CD4-positive, alpha-beta T cell treated with Interleukin-1 beta for 1 hour (primary cell): ENCODE measurements around the gene HDGF.
A peak's percentile ranks its signal among the peaks of the same experiment; 100 is the strongest.
"Not testable (repeated sequence)": the region's sequence is repeated elsewhere in the genome, so short reads cannot be mapped to it uniquely, and the experiment has no call there.

ENCODE experiments used
- DNase-seq, 2 donors: peaks; one replicate each; pipeline ENCODE4 v3.0.0-alpha.2; 2020 to 2022

HDGF gene

DNA sequence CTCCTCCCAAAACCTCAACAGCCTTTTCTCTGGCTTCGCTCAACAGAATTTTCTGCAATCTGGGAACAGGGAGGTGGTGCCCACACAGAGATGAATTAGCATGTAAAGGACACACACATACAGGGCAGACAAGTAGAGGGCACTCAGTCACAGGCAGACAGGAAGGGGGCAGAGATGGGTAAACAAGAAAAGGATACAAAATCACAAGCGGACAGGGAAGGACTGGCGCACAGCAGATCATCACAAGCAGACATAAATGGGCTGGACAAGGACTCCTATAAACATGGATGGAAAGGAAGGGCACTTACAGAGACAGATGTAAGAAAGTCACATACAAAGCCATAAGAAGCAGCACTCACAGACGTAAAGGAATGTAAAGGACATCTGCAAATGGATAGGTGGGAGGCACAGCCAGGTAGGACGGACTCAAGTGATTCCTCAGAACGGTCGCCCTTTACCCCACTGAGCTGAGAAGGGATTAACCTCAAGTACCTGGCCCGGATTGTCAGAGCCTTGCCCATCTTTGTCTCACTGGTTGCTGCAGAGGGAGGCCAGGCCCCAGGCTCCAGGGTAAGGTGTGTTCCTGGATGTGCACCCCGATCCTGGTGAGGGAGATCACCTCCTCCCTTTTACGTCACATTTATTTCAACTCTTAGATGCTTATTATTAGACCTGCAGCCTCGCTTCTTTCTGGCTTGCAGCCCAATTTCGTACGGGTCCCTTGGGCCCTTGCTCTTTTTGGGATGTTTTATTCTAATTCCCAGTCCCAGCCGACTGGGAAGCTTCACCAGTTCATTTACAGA, 15.0 kb upstream of the HDGF start:
- no peak for DNase-seq

DNA sequence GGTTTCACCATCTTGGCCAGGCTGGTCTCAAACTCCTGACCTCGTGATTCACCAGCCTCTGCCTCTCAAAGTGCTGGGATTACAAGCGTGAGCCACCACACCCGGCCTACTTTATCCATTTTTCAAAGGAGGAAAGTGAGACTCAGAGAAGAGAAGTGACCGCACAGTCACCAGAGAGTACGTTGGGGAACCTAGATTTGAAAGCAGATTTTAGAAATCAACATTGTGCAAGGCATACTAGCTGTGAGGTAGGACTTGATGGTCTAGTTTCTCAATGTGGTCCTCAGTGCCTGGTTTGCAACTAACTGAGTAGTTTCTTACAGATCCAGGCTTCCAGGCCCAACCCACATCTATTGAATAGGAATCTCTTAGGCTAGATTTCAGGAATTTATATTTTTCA, 14.2 kb upstream of the HDGF start:
- peak in 1 of 2 donors; percentile 22 for DNase-seq

DNA sequence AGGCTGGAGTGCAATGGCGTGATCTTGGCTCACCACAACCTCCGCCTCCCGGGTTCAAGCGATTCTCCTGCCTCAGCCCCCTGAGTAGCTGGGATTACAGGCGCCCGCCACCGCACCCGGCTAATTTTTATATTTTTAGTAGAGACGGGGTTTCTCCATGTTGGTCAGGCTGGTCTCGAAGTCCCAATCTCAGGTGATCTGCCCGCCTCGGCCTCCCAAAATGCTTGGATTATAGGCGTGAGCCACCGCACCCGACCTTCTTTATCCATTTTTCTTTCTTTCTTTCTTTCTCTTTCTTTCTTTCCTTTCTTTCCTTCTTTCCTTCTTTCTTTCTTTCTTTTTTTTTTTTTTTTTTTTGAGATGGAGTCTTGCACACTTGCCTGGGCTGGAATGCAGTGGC, 13.7 kb upstream of the HDGF start:
- DNase-seq = not testable (repeated sequence)

DNA sequence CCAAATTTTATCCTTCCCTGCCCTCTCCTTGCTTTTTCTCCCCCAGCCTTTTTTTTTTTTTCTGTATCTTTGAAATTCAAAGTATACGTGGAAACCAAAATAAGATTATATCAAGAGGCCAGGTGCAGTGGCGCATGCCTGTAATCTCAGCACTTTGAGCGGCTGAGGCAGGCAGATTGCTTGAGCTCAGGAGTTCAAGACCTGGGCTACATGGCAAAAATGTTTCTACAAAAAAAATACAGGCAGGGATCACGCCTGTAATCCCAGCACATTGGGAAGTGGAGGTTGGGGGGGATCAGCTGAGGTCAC, 9.3 kb upstream of the HDGF start:
- DNase-seq = no peak

DNA sequence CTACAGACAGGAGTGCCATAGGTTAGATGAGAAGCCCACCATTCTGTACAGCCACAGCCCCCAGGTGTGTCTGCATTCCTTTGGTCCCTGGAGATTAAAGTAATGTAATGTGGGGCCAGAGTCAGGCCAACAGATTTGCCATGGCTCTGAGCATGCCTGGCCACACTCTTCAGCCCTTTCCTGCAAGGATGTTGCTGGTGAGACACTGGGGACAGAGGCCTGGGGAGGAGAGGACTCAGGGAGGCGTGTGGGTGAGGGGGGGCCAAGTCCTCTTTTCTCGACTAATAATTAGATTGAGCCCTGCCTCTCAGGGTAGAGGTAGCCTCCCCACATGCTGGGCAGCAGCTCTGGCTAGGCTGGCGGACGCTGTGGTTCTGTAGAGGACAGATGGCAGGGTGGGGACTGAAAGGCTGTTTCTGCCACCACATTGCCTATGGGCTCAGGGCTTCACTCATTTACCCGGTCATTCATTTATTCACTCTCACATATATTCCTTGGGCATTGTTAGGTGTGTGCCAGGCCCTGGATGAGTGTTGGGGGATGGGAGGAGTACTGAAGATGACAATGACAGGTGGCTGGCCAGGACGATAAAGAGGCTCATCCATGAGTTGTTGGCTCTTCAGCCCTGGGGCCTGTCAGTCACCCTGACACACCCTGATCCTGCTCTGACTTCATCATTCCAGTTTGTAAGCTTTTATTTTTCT, 8.8 kb upstream of the HDGF start:
- no peak for DNase-seq

DNA sequence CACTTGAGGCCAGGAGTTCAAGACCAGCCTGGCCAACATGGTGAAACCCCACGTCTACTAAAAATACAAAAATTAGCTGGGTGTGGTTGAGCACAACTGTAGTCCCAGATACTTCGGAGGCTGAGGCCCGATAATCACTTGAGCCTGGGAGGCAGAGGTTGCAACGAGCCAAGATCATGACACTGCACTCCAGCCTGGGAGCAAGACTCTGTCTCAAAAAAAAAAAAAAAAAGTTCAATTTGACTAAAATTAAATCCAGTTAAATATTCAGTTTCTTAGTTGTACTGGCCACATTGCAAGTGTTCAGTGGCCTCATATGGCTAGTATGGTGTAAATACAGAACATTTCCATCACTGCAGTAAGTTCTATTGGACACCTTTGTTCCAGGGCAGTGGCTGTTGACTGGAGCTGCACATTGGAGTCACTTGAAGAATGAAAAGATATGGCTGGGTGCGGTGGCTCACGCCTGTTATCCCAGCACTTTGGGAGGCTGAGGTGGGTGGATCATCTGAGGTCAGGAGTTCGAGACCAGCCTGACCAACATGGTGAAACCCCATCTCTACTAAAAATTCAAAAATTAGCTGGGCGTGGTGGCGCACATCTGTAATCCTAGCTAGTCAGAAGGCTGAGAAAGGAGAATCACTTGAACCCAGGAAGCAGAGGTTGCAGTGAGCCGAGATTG, 6.2 kb upstream of the HDGF start:
- not testable (repeated sequence) for DNase-seq

DNA sequence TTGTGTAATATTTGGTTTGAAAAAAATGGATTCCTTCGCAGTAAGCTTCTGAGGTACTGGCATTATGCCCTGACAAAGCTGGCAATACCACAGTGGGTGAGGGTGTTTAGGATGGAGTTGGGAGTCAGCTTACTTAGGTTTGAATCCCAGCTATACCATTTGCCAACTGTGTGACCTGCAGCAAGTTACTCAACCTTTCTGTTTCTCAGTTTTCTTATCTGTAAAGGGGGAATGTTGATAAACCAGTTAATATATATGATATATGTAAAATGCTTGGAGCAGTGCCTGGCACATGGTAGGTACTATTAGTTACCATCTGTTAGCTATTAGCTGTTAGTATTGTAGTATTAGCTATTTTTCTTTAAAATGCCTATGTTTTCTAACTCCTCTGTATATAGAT, 4.9 kb upstream of the HDGF start:
- DNase-seq = no peak

DNA sequence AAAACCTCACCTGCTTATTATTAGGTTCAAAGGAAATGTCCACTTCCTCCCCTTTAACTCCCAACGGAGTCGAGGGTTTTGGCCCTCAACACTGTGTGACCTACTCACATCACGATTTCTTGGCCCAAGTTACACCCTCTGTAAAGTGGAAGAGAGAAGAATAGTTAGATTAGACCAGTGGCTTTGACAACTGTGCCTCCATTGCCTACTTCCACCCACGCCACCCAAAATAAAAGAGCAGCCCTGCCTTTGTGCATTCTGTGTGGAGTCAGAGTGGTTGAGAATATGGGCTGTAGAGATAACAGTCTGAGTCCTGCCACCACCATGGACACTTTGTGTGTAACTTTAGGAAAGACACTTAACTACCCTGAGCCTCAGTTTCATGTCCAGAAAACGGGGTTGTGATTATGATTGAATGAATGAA, 4.1 kb upstream of the HDGF start:
- DNase-seq = no peak

DNA sequence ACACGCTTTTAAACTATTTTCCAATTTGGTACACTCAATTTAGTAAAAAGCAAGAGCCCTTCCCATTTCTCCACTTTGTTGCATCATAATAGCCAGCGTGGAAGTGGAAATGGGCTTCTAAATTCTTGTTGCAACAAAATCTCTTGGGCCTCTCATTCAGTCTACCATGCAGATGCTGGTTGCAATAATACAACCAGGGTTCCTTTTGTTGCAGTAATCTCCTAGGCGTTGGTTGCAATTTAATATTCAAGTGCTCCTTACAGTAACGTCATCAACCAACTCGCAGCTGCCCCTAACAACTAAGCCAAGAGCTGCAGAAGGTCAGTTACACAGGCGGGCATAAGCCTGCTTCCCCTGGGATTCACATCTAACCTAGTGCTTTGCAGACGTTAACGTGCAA, 2.7 kb upstream of the HDGF start:
- no peak for DNase-seq

DNA sequence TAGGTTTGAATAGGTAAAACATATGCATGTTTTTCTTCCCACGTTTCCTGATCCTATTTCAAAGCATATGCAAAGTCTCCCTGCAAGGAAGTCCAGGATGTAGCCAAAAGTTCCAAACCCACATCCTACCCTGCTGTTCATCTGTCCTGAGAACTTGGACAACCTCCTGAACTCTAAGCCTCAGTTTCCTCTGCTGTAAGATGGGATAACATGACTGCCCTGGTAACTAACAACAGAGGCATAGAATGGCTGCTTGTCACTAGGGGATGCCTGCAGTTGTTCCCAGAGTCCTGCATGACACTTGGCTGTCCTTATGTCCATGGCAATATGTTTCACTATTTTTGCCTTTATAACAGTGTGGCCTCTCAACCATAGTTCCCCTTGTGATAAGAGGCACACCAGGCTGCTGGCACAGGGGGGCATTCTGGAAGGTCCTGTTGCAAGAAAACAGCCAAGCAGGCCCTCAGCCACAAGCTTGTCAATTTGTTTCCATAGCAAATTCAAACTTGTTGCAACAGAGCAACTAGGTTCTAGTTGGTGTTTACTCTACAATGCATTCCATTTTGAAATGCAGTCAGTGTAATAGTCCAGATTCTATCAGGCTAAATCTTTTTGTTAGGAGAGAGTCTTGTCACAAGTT, 1.5 kb upstream of the HDGF start:
- DNase-seq = no peak

DNA sequence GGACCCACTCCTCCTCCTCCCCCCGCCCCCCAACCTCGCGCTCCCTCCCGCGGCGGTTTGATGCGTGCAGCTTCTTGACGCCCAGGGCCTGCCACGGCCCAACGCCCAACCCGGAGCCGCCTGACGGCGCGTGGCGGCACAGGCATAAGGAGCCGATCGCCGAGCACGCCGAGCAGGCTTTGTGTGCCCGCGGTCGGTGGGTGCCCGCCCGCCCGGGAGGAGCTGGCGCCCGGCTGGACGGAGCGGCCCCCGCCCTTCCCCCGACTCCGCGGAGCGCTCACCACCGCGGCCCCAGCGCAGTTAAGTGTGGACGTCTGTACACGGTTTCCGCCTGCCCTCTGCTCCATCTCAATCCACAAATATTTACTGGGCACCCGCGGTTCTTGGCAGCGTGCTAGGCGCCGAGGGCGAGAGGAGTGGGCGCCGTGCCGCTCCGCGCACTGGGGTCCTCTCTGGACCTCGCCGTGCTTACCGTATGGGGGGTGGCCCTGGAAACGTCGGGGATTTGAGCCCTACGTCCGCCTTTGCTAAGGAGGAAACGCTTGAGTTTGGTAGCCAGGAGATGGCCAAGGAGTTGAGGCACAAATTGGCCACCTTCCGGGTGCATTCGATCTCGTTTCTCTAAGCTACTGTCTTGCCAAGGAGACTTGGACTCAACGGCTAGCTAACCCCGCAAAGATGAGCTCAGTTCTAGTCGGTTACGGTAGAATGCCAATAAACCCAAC, 444 bp upstream of the HDGF start:
- DNase-seq = peak; percentile 96 to 97

DNA sequence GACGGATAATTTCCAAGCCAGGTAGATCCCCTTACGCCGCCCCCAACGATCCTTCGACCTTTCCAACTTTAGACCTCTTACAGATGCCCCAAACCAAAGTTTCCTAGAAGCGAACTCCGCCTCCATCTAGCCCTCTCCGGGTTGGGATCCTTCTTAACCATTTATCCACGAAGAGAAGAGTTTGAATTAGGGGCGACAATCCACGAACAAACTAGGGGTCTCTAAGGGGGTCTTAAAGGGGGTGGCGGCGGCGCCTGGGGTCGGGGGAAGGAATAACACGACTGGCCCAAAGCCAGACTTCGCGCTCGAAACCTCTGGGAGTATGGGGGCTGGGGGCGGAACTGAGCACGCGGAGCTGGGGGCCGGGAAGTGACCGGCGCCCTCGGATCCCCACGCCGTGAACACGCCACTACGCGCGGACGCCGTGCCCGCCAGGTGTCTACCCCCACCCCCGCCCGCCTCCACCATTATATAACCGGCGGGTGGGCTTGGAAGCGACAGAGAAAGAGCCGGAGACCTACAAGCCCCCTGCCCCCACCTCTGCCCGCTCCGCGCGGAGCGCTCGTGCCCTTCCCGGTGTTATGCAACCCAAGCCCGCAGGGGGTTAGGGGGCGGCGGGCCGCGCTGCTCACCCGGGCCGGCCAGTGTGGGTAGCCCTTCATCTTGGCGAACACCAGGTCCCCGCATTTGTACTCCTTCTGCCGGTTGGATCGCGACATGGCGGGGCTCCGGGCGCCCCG, 594 bp downstream of the HDGF start:
- peak; percentile 43 for DNase-seq

DNA sequence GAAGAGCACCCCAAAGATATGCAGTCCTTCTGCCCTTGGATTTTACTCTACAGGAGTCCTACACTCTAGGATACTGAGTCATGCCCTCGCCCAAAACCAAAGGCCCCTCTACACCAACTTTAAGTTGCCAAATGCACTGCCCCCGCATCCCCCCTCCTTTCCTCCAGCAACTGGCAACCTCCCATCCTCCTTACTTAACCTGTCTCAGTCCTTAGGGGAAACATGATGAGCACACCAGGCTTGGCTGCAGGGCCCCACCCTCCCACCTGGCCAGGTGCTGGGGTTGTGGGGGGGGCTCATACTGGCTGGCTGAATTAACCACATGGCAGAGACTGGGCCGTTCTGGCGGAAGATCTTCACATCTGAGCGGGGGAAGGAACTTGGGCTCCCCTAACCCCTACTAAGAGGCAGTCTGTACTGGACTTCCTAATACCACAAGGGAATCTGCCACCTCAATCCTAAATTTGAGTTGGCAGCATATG, 1.2 kb downstream of the HDGF start:
- DNase-seq = peak; percentile 40 to 41

DNA sequence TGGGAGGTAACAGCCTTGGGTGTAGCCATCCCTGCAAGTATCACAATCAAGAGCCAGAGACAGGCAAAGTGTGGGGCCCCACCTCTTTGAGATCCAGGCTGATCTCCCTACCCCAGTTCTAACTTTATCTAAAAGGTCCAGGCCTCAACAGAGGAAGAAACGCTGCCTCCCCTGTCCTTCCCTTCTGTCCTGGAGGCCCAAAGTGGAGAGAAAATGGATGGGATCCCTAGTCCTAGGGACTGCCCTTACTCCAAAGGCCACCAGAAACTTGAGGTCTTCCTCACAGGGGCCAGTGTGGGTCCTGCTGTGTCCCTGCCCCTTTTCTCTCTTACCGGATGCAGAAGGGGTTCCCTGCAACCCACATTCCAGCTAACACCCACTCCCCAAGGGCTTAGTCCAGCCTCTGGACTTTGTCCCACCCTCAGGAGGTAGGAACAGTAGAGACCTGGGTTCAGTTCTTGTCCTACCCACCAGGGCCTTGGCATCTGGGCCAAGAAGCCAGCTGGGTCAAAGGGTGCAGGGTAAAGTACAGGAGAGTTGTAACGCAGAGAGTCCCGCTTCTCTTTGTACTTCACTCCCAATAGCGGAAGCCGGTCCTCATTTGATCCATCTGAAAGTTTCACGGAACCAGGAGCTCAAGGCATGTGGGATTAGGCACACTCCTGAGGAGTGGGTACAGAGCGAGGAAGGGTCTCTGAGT, 1.9 kb downstream of the HDGF start:
- DNase-seq = no peak

DNA sequence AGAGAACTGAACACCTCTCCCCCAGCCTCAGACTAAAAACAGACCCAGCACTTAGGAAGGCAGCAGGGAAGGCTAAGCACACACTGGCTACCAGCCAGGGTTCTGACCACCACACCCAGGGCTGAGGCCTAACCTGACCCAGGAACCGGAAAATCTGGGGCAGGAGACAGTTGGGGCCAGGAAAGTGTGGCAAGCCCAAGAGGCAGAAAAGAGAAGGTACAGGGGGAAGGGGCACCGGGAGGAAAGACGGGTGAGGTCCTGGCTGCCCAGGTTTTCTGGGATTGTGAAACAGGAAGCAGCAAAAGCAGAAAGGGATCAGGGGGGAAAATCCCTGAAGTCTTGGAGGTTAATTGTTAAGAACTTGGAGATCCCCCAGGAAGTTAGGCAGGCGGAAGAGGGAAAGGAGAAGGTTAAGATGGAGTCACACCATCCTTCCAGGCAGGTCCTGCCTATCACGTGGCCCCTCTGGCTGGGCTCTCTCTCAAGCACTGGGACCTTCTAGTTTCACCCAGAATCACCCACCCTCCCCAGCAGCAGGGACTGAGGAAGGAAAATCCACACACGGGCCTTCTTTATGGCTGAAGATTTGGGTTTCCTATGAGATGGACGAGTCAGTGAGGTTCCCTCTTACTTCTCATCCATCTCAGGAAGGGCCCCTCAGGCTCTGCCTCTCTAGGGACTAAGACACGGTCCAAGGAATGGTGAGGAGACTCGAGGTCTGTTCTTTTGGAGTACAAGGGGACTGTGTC, 2.6 kb downstream of the HDGF start:
- peak in 1 of 2 donors; percentile 46 for DNase-seq

DNA sequence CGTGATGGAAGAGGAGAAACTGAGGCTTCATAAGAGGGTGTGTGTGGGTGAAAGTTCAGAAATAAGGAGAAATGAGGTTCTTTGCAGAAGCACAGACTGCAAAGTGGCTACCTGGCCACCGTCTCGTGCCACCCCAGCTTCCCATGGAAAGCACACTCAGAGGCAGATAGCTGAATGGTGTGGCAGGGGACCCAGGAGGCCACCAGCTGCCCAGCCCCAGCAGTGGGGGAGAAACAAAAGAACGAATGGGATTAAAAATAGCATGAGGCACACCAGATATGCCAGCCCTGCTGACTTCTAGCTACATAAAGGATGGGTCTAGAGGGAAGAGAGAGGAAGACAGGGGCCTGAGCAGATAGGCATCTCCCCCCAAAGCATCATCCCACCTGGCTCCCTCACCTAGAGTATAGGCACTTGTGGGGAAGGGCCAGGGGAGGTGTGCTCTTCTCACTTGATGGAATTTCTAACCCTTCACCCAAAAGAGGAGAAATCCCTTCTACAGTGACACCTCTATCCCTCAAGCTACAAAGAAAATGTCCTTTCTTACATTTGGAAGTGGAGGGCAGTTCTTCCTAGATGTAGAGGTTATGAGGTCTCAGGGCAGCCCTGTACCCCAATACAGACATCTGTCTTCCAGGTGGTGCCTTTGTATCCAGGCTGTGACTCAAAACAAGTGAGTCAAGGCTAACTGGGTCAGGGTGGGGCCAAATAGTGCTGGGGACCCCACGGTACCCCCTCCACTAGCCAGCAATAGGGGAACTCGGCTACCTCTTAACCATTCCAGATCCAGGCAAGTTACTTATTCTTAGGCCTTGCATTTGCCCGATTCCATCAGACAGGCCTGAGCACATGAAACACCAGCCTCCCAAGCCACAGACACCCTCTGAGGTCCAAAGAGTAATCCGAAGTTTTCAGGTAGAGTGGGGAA, 3.5 kb downstream of the HDGF start:
- no peak for DNase-seq

DNA sequence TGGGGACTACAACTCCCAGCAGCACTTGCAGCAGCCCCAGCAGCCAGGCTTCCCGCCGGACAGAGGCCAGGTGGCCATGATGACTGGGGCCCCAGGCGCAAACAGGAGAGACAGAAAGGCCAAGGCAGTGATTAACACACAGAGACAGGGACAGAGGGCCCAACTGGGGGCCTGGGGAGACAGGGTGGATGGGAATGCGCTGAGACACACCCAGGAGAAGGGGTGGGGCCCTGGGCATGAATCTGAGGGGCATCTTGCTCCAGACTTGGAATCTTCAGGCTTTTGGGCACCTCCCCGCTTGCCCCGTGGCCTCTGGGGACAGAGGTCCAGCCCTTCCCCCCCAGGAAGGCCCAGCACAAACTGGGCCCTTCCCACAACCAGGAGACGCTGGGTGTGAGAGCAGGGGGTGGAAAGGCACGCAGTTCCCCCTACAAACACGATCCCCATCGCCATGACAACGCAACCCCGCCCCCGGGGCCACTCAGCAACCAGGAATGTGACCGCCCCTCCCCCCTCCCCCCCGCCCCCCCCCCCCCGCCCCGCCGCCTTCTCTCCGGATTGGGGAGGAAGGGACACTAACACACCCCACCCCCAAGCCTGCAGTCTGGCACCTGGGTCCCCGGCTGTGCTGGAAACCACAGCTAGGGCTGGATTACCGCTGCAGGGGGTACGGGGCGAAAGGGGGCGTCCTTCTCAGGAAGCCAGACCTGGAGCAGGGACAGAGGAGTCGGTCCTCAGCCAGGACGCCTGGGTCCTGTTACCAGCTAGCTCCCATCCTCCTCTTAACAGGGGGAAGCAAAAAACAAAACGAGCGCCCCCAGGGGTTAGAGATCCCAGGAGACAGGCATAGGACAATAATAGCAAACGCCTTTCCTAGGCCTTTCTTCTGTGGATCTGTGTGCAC, 4.5 kb downstream of the HDGF start:
- peak; percentile 82 to 86 for DNase-seq

DNA sequence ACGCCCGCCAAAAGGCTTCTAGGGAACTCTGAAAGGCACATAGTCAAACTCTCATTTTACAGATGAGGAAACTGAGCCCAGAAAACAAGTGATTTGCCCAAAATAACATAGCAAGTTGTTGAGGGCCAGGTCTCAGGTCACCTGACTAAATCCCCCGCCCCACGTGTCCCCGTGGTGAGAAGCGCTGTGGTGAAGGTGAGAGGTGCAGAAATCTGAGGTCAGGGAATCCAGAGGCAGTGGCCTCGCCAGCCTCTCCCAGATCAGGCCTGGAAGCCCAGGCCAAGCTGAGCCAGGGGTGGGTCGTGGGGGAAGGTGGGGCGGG, 5.1 kb downstream of the HDGF start:
- no peak for DNase-seq
